PC-3 (cell line): ENCODE results near the gene ASPSCR1. TPM values are rescaled to one million over a fixed set of nuclear protein-coding genes. Genes with fewer than 3 reads are reported as not detected.

ENCODE experiments used
- ATAC-seq: fragments of 200-7000 bp; cut with Tn5 transposase; 2 replicates; pipeline ENCODE4 v1.9.1; 2020; ENCODE audit warnings: mild to moderate bottlenecking, moderate library complexity
- BruUV-seq: library from RNA; stranded (reverse); fragments of 400-500 nt; replicated peaks from 2 replicates; lab custom pipeline; 2021; lab: Mats Ljungman, UMichigan
- CTCF ChIA-PET: fragments of 300-600 bp; sonication (Branson Sonifier 250); formaldehyde crosslinking; loops from one replicate; lab custom pipeline; 2022; ENCODE audit warnings: antibody characterized with exemption; lab: Charles Lee
- POLR2A ChIA-PET: fragments of 300-600 bp; sonication (Branson Sonifier 250); formaldehyde crosslinking; loops from one replicate; lab custom pipeline; 2022; ENCODE audit warnings: antibody characterized with exemption; ENCODE audit not compliant: unreplicated experiment; lab: Charles Lee
- DNase-seq: peaks from one replicate; pipeline ENCODE4 v3.0.0-alpha.2; 2015
- H2AFZ ChIP-seq: fragments of 300-600 bp; sonication (generic); 2 replicates; pipeline ENCODE4 v1.6.0; 2016; ENCODE audit warnings: antibody characterized with exemption, low read length
- H3F3A ChIP-seq: fragments of 300-600 bp; sonication (generic); one replicate; pipeline ENCODE4 v1.6.0; 2017; ENCODE audit warnings: antibody characterized with exemption, low read length, control low read depth, mild to moderate bottlenecking; ENCODE audit not compliant: unreplicated experiment
- H3K27ac ChIP-seq: fragments of 300-600 bp; sonication (generic); 2 replicates; pipeline ENCODE4 v1.5.1; 2016; ENCODE audit warnings: mild to moderate bottlenecking, low read length
- H3K27me3 ChIP-seq: fragments of 300-600 bp; sonication (generic); 2 replicates; pipeline ENCODE4 v1.6.1; 2016; ENCODE audit warnings: low read length, mixed read lengths
- H3K36me3 ChIP-seq: fragments of 300-600 bp; sonication (generic); 2 replicates; pipeline ENCODE4 v1.6.1; 2016; ENCODE audit warnings: low read depth, mixed run types, low read length, mixed read lengths
- H3K4me1 ChIP-seq: fragments of 300-600 bp; sonication (generic); 2 replicates; pipeline ENCODE4 v1.5.1; 2016; ENCODE audit warnings: low read length; ENCODE audit not compliant: insufficient read depth
- H3K4me2 ChIP-seq: fragments of 300-600 bp; sonication (generic); 2 replicates; pipeline ENCODE4 v1.6.0; 2016; ENCODE audit warnings: low read length
- H3K4me3 ChIP-seq: fragments of 300-600 bp; sonication (generic); 2 replicates; pipeline ENCODE4 v1.5.1; 2016; ENCODE audit warnings: mild to moderate bottlenecking, low read length, mixed read lengths
- H3K79me2 ChIP-seq: fragments of 300-600 bp; sonication (generic); 2 replicates; pipeline ENCODE4 v1.6.1; 2017; ENCODE audit warnings: low read length, mixed read lengths
- H3K9ac ChIP-seq: fragments of 300-600 bp; sonication (generic); 2 replicates; pipeline ENCODE4 v1.6.0; 2016; ENCODE audit warnings: mild to moderate bottlenecking, low read length
- H3K9me2 ChIP-seq: fragments of 300-600 bp; sonication (generic); replicated peaks from 2 replicates; pipeline ENCODE4 v1.6.1; 2016; ENCODE audit warnings: mixed run types, low read length, mixed read lengths
- H3K9me3 ChIP-seq: fragments of 300-600 bp; sonication (generic); 2 replicates; pipeline ENCODE4 v1.6.1; 2016; ENCODE audit warnings: low read length, mixed read lengths
- H4K20me1 ChIP-seq: fragments of 300-600 bp; sonication (generic); 2 replicates; pipeline ENCODE4 v1.6.1; 2016; ENCODE audit warnings: low read length, mixed read lengths
- CTCF ChIP-seq: fragments of 300-600 bp; sonication (generic); conservative IDR thresholded peaks from 2 replicates; pipeline ENCODE4 v1.5.1; 2017; ENCODE audit warnings: antibody characterized with exemption, low read depth, mild to moderate bottlenecking, low read length
- EZH2 ChIP-seq: fragments of 300-600 bp; sonication (generic); IDR thresholded peaks from one replicate; pipeline ENCODE4 v1.6.1; 2017; ENCODE audit warnings: antibody characterized with exemption, mild to moderate bottlenecking, low read length; ENCODE audit not compliant: unreplicated experiment
- EZH2phosphoT487 ChIP-seq: fragments of 300-600 bp; sonication (generic); IDR thresholded peaks from 2 replicates; pipeline ENCODE4 v1.6.1; 2018; ENCODE audit warnings: mild to moderate bottlenecking, antibody characterized with exemption, low read length, borderline replicate concordance
- intact Hi-C: fragments of 100-400 bp; cut with micrococcal nuclease; formaldehyde crosslinking; loops from 2 replicates; pipeline ENCODE4 v1.9.0; 2023
- total RNA-seq: library from RNA; depleted of rRNA; stranded (reverse); fragments of >200 nt; gene quantifications from 2 replicates; pipeline ENCODE4 v1.2.3, GENCODE V29; 2014

Gene ASPSCR1
- total RNA-seq, 1 experiment from 2014 or later: 31.5 TPM

GRCh38 chr17:82030470-82031302, 53.3 kb downstream of the ASPSCR1 start:
- Histone ChIP-seq H3K4me2 (peak overlapping the region; percentile 94), H4K20me1 (no peaks in the 10 kb centered on the region; the same call in 1 of the 2 replicates), H3K4me3 (peak overlapping the region; percentile 79), H3K27ac (peak overlapping the region; percentile 23), H3K4me1 (peaks cover 14% of the 10 kb centered on the region), H3K36me3 (no peaks in the 10 kb centered on the region), H3F3A (no peaks in the 10 kb centered on the region), H3K9me3 (no peaks in the 10 kb centered on the region), H3K79me2 (peaks cover 3% of the 10 kb centered on the region), H3K27me3 (no peaks in the 10 kb centered on the region), H2AFZ (peak overlapping the region; percentile 88), H3K9me2 (no peaks in the 10 kb centered on the region), H3K9ac (peak overlapping the region; percentile 47)
- ChIA-PET CTCF (interaction anchor here (0.6 to 0.7 kb wide), 6 partner anchors 9 to 212 kb away, joined by 3 to 4 read pairs (median 3); no protein-coding TSS in a partner anchor), POLR2A (interaction anchor here (0.6 kb wide), 1 partner anchor 172 kb away, joined by 4 read pairs; no protein-coding TSS in a partner anchor)
- DNase-seq (peak; percentile 88), ATAC-seq (peak; percentile 66)
- intact Hi-C loops: no loop called here
- no peak for TF ChIP-seq EZH2phosphoT487
- TF ChIP-seq CTCF: peak; percentile 73
- BruUV-seq: no TSS peak

GRCh38 chr17:82031303-82031884, 54.0 kb downstream of the ASPSCR1 start, which contains the start of gene RAC3:
Gene RAC3, plus strand, starts transcription at chr17:82031678. Its CDS starts 84 bp downstream, at chr17:82031762.
- peak within 1 kb of the TSS; percentile 88 for H2AFZ ChIP-seq
- H3K9me2 ChIP-seq: no peaks in the 10 kb centered on the region
- peaks cover 3% of the 10 kb centered on the region; the same call in 1 of the 2 replicates for H4K20me1 ChIP-seq
- H3K36me3 ChIP-seq: no peaks in the 10 kb centered on the region
- no peaks in the 10 kb centered on the region for H3K9me3 ChIP-seq
- intact Hi-C loops: no loop called here
- ChIA-PET POLR2A (interaction anchor here (0.6 kb wide), 1 partner anchor 265 kb away, joined by 5 read pairs; no protein-coding TSS in a partner anchor), CTCF (no interaction called here)
- peaks cover 11% of the 10 kb centered on the region for H3K79me2 ChIP-seq
- peak; percentile 58 for DNase-seq
- H3K9ac ChIP-seq: peak within 1 kb of the TSS; percentile 47
- H3K4me2 ChIP-seq: peak within 1 kb of the TSS; percentile 94
- H3K4me3 ChIP-seq: peak within 1 kb of the TSS; percentile 79
- no peaks in the 10 kb centered on the region for H3F3A ChIP-seq
- H3K27ac ChIP-seq: peak within 1 kb of the TSS; percentile 23
- peaks cover 21% of the 10 kb centered on the region for H3K4me1 ChIP-seq
- H3K27me3 ChIP-seq: no peaks in the 10 kb centered on the region
- no TSS peak for BruUV-seq
- peak; percentile 58 for ATAC-seq
- no peak for TF ChIP-seq EZH2
- no peak for TF ChIP-seq CTCF
- no peak for TF ChIP-seq EZH2phosphoT487
